ENCODE results near the gene UBASH3B. TPM values are rescaled to one million over a fixed set of nuclear protein-coding genes. Genes with fewer than 3 reads are reported as not detected.
A peak's percentile ranks its signal among the peaks of the same experiment; 100 is the strongest.

UBASH3B gene
- total RNA-seq, 2 experiments from 2014 or later = 24.5 to 28.6 TPM

- peak overlapping the region; percentile 87 for H3K27ac Mint-ChIP-seq
- no peaks in the 10 kb centered on the region for H3K9me3 Mint-ChIP-seq
- DNase-seq = no peak
- ATAC-seq (ENCODE audit: poor library complexity) = no peak
- H3K4me3 ChIP-seq (ENCODE audit: low read length) = no peak overlapping the region
- peaks cover 7% of the 10 kb centered on the region for H3K36me3 Mint-ChIP-seq (ENCODE audit: low read depth)
- no peaks in the 10 kb centered on the region for H3K36me3 ChIP-seq (ENCODE audit: insufficient read depth, low read length)
- intact Hi-C loops (cut with DNase I, micrococcal nuclease) = loop anchor here in 1 of 2 experiments (5.0 kb wide), 1 partner anchor 35 kb away; the partner anchor contains the start of gene UBASH3B
- CTCF ChIA-PET = no interaction called here
- H3K4me3 Mint-ChIP-seq = peak overlapping the region; percentile 84
- no peaks in the 10 kb centered on the region for H3K9me3 ChIP-seq (ENCODE audit: control insufficient read depth in 1 of 2, insufficient read depth in 1 of 2, low read length in 2 of 2)
- peaks cover 84% of the 10 kb centered on the region for H3K4me1 Mint-ChIP-seq (ENCODE audit: low read depth)
- H3K27me3 Mint-ChIP-seq = no peaks in the 10 kb centered on the region
- H3K4me1 ChIP-seq (ENCODE audit: insufficient read depth, low read length) = peaks cover 84% of the 10 kb centered on the region
- POLR2A ChIA-PET = interaction anchor here (1.5 to 3.6 kb wide), 5 partner anchors 13 to 51 kb away, joined by 4 to 39 read pairs (median 10); partner anchors contain the start of gene UBASH3B
- TF ChIP-seq CTCF (IDR thresholded peaks at IDR 0.05) = no peak
- H3K27me3 ChIP-seq (ENCODE audit: control insufficient read depth in 1 of 2, insufficient read depth in 2 of 2, low read length in 2 of 2) = no peaks in the 10 kb centered on the region
- peak overlapping the region; percentile 46 to 71 for H3K27ac ChIP-seq (ENCODE audit: low read depth in 1 of 2, low read length in 2 of 2)
Observed at GRCh38 chr11:122692444-122692843, 36.9 kb downstream of the UBASH3B start.

- Mint-ChIP-seq H3K36me3 (ENCODE audit: low read depth) (peaks cover 7% of the 10 kb centered on the region), H3K27me3 (no peaks in the 10 kb centered on the region), H3K4me3 (no peak overlapping the region), H3K9me3 (no peaks in the 10 kb centered on the region), H3K4me1 (ENCODE audit: low read depth) (peaks cover 94% of the 10 kb centered on the region), H3K27ac (peak overlapping the region; percentile 90)
- Histone ChIP-seq H3K4me1 (ENCODE audit: insufficient read depth, low read length) (peaks cover 93% of the 10 kb centered on the region), H3K4me3 (ENCODE audit: low read length) (no peak overlapping the region), H3K27me3 (ENCODE audit: control insufficient read depth in 1 of 2, insufficient read depth in 2 of 2, low read length in 2 of 2) (no peaks in the 10 kb centered on the region), H3K36me3 (ENCODE audit: insufficient read depth, low read length) (no peaks in the 10 kb centered on the region), H3K27ac (ENCODE audit: low read depth in 1 of 2, low read length in 2 of 2) (no peak overlapping the region), H3K9me3 (ENCODE audit: control insufficient read depth in 1 of 2, insufficient read depth in 1 of 2, low read length in 2 of 2) (no peaks in the 10 kb centered on the region)
- DNase-seq (no peak), ATAC-seq (ENCODE audit: poor library complexity) (no peak)
- intact Hi-C loops (cut with DNase I, micrococcal nuclease) = loop anchor here in 1 of 2 experiments (5.0 kb wide), 1 partner anchor 57 kb away; no protein-coding TSS in a partner anchor
- CTCF ChIA-PET = interaction anchor here (1.4 to 2.1 kb wide), 4 partner anchors 9 to 60 kb away, joined by 3 to 12 read pairs (median 5); partner anchors contain the start of gene UBASH3B
- POLR2A ChIA-PET = interaction anchor here (1.4 to 5.6 kb wide), 10 partner anchors 11 to 50 kb away, joined by 3 to 91 read pairs (median 26); partner anchors contain the start of gene UBASH3B
- TF ChIP-seq CTCF (IDR thresholded peaks at IDR 0.05) = no peak
Observed at GRCh38 chr11:122695076-122695615, 39.6 kb downstream of the UBASH3B start.

GRCh38 chr11:122696662-122697061 is 41.1 kb downstream of the UBASH3B start:
- no peaks in the 10 kb centered on the region for H3K27me3 Mint-ChIP-seq
- peaks cover 92% of the 10 kb centered on the region for H3K4me1 ChIP-seq (ENCODE audit: insufficient read depth, low read length)
- peak; percentile 40 to 87 (median 66) for DNase-seq
- no peaks in the 10 kb centered on the region for H3K27me3 ChIP-seq (ENCODE audit: control insufficient read depth in 1 of 2, insufficient read depth in 2 of 2, low read length in 2 of 2)
- no peaks in the 10 kb centered on the region for H3K9me3 Mint-ChIP-seq
- POLR2A ChIA-PET = interaction anchor here (0.8 to 5.6 kb wide), 24 partner anchors 10 to 1246 kb away, joined by 3 to 91 read pairs (median 6); partner anchors contain the start of genes HSPA8 and UBASH3B
- no peaks in the 10 kb centered on the region for H3K9me3 ChIP-seq (ENCODE audit: control insufficient read depth in 1 of 2, insufficient read depth in 1 of 2, low read length in 2 of 2)
- H3K4me3 Mint-ChIP-seq = peak overlapping the region; percentile 80
- H3K4me3 ChIP-seq (ENCODE audit: low read length) = peak overlapping the region; percentile 8
- H3K36me3 Mint-ChIP-seq (ENCODE audit: low read depth) = peaks cover 7% of the 10 kb centered on the region
- intact Hi-C loops (cut with DNase I, micrococcal nuclease) = loop anchor here (1.0 to 5.0 kb wide), 6 partner anchors 22 to 116 kb away; no protein-coding TSS in a partner anchor
- no peak for TF ChIP-seq CTCF (IDR thresholded peaks at IDR 0.05)
- ATAC-seq (ENCODE audit: poor library complexity) = peak; percentile 68
- CTCF ChIA-PET = interaction anchor here (1.0 to 2.3 kb wide), 10 partner anchors 10 to 116 kb away, joined by 3 to 12 read pairs (median 4); partner anchors contain the start of gene UBASH3B
- H3K27ac Mint-ChIP-seq = peak overlapping the region; percentile 90
- no peaks in the 10 kb centered on the region for H3K36me3 ChIP-seq (ENCODE audit: insufficient read depth, low read length)
- peaks cover 95% of the 10 kb centered on the region for H3K4me1 Mint-ChIP-seq (ENCODE audit: low read depth)
- peak overlapping the region; percentile 77 to 80 for H3K27ac ChIP-seq (ENCODE audit: low read depth in 1 of 2, low read length in 2 of 2)

Data from CD4-positive, alpha-beta T cell (primary cell).